Daoy (cell line): ENCODE measurements around the gene LIPC. TPM values are rescaled to one million over a fixed set of nuclear protein-coding genes. Genes with fewer than 3 reads are reported as not detected.

Source experiments
- DNase-seq: peaks from one replicate; pipeline ENCODE4 v3.0.0-alpha.2; 2015; ENCODE audit warnings: low read depth
- total RNA-seq: library from RNA; depleted of rRNA; stranded (reverse); fragments of >200 nt; shearing (Covaris generic); gene quantifications from 2 replicates; pipeline ENCODE4 v1.2.3, GENCODE V29; 2014

LIPC gene
- total RNA-seq, 1 experiment from 2014 or later, result 0.74 TPM

GRCh38 chr15:58436552-58436951, 4.8 kb downstream of the LIPC start:
- no peak for DNase-seq

DNA sequence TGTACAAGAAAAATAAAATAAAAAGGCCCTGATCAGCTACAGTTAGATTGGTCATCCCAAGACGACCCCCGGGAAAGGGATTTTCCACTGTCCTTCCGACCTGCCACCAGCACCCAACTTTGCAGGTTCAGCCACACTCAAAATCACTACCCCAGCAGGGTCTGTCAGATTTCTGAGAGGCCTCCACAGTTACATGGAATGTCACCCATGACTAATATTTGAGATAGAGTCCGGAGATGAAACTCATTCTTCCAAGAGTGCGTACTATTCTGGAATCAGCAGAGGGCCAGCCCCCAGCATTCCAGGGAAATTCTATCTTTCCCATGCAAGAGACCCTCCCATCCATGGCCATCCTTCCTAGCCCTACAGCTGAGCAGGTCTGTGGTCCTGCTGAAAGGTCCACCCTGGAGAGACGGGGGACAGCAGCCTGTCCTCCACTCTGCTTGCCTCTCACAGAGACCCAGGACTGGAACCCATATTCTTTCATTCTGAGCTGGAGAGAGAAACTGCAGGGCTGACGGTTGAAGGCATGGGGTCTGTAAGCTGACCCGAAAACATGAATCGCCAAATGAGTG, 5.8 kb downstream of the LIPC start:
- DNase-seq, result no peak

- DNase-seq, result no peak
Observed at GRCh38 chr15:58438111-58438510, 6.3 kb downstream of the LIPC start.

GRCh38 chr15:58438956-58439355, 7.2 kb downstream of the LIPC start:
- peak; percentile 69 for DNase-seq

- peak; percentile 77 for DNase-seq
Observed at GRCh38 chr15:58440158-58440910, 8.5 kb downstream of the LIPC start.

GRCh38 chr15:58440922-58441321, 9.1 kb downstream of the LIPC start:
- peak; percentile 41 for DNase-seq

DNA sequence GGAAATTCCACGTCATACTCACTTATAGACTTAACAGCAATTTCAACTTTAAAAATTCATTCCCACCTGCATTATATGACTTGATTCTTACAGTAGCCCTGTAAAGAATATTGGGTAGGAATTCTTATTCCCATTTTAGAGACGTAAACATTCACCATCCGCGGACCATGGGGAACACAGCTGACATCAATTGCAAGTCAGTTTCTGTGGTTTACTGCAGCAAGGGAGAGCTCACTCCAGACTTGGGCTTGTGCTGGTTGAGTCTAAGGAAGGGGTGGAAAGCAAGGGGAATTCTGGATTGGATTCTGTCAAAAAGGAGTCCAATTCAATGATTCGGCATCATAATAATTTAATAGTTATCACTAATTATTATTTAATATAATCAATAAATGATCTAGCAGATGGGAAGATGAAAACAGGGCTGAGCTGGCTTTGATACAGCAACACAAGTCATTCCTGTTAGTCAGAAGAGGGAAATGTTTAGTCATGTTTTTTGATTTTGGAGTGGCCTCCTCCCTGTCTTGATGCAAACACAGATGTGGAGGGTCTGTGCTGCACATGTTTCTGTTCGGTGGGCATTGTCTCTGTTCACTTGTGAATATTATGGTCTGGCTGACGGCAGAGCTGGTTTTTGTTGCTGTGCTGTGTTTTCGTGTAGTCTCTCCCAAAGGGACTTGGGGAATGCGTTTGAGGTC, 9.7 kb downstream of the LIPC start:
- DNase-seq, result peak; percentile 78

DNA sequence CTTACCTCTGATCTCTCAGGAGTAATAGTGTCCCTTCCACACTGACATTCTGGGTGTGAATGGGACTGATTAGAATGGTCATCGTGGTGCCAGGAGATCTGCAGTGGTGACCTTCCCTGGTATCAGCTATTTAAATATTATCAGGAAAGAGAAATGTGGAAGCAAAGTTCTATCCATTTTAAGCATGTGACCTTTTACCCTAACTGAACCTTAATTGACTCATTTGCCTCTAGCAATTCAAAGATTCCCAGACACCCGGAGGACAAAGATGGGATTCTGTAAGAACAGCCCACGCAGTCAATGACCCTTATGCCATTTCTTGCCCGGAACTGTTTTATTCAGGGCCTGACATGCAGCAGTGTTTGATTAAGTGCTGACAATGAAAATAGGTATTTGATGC, 10.3 kb downstream of the LIPC start:
- peak; percentile 54 for DNase-seq

- DNase-seq, result no peak
Observed at GRCh38 chr15:58443308-58443707, 11.5 kb downstream of the LIPC start.

GRCh38 chr15:58444056-58444455, 12.3 kb downstream of the LIPC start:
- no peak for DNase-seq

DNA sequence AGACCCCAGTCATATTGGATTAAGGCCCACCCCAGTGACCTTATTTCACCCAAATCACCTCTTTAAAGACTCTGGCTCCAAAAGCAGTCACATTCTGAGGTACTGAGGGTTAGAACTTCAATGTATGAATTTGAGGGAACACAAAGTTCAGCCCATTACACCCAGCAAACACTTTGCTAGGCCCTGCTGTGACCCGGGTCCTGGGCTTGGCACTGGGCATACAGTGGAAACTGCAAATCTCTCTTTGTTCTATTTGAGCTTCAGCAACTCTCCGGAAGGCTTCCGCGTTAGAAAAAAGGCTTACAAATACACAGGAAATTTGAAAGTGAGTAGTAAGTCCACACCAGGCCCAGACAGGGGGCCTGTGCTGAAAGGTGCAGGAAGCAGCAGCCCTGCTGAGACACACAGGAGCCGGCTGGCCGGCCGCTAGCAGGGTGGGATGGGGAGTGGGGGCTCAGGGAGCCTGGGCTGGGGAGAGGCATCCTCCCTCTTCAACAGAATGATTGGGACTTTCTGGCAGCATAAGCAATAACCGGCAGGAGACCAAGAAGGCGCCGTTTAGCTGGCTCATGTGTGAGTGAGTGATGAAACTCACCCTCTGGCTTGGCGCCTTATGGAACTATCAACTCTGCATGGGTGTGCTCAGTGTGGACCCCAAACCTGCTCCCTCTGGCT, 13.0 kb downstream of the LIPC start:
- DNase-seq, result no peak

- DNase-seq, result no peak
Observed at GRCh38 chr15:58445865-58446264, 14.1 kb downstream of the LIPC start.

DNA sequence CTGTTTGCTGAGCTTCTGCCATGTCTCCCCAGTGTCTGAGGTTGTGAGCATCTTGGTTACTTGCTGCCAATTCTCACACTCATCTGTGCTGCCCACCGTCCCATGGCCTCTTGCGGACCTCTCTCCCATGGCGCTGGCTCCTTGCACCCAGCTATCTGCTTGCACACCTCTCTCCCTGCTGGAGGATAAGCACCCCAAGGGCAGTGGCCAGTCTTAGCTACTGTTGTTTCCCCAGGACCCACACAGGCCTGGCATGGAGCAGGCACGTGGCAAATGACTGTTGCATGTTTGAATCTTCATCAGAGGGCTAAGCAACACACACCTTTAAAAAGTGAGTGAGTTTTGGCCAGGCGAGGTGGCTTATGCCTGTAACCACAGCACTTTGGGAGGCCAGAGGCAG, 14.7 kb downstream of the LIPC start:
- DNase-seq, result no peak

- peak; percentile 90 for DNase-seq
Observed at GRCh38 chr15:58447271-58448010, 15.7 kb downstream of the LIPC start.

DNA sequence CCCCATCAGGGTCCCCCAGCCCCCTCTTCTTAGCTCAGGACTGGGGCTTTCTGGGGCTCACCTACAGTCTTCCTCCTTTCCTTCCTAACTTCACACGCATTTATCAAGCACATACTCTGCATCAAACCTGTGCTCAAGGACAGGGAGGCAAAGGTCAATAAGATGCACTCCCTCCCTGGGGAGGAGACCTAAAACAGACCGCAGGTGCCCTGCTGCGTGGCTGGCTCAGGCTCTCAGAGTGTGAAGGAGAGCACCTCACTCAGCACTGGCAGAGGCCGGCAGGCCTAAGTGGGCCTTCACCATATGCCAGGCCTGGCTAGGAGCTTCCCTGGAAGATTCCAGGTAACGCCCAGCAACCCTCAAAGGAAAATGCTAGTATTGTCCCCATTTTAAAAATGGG, 16.5 kb downstream of the LIPC start:
- DNase-seq, result no peak

GRCh38 chr15:58448906-58449305, 17.1 kb downstream of the LIPC start:
- no peak for DNase-seq

DNA sequence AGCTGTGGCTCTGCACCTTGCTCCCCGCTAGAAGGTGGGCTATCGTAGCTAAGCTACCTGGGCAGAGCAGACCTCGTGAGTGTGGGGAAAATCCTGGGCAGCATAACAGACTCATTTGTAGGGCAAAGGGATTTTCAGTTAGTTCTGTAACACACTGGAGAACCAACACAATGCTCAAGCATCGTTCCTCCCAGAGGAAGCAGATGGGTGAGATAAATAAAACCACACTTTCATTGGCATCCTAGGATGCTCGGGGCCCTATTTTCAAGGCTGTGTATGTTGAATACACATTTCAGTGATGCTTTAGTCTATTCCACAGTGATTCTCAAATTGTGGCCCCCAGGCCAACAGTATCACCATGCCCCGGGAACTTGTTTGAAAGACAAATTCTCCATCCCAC, 20.0 kb downstream of the LIPC start:
- no peak for DNase-seq

DNA sequence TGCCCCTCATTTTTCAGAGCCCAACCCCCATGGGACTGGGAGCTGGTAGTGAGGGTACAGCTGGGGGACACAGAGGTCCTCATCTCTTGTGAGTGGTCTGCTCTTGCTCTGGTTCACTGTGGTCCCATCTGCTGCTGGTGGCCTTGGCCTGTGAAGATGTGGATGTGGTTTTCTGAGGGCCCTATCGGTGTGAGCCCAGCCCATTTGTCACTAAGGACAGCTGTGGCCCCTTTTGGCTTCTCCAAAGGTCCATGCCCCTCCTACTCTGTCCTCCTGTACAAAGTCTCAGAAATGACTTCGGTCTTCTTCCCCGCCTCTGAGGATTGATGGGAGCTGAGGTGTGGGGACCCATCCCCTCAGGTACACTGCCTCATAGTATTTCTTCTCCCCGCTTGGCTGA, 21.0 kb downstream of the LIPC start:
- DNase-seq, result no peak

DNA sequence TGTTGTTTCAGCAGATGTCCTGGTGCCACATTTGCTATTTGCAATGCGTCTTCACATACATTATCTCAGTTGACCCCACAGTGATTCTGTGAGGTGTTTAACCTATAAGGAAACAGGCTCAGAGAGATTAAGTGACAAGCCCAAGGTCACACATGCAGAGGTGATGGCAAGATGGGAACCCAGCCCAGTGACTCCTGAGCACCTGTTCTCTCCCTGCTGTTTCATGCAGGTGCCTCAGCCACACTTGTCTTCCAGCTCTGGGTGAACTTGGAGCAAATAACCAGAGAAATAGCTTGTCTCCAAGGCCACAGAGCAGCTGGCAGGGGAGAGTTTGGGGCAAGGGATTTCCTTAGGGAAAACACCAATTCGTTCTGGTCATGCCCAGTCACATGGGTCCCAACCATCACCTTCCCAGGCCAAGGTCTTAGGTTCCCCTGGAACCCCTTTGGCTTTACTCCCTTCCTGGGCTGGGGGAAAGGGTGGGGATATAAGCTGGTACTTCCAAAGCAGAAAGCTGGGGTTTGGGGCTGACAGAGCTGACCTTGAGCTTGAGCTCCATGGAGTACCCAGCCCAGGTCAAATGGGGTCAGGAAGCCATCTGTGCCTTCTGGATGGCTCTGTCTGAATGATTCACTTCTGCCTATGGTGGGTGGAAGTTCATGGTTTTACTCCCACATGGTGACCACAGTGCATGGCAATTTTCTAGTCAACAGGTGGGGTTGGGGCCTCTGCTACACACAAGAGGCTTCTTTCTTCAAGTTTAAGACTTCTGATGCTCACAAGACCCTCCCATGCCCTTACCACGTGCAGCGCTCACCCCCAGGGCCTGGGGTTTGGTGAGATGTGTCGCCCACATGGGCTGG, 22.4 kb downstream of the LIPC start:
- DNase-seq, result peak; percentile 52

DNA sequence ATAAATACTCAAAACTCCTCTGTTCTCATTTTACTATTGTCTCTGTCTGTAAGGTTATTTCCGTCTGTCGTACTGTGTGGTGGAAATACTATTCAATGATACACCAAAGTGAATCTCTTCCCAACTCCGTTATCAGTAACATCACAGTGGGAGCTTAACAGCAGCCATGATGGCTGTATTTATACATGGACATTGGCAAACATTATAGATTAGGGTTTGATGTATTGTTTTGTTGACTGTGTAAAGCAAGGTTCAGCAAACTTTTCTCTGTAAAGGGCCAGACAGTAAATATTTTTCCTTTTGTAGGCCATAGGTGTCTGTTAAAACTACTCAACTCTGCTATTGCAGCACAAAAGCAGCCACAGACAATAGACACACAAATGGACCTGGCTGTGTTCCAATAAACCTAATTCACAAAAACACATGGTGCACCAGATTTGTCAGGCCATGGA, 23.2 kb downstream of the LIPC start:
- DNase-seq, result no peak

- DNase-seq, result peak; percentile 87
Observed at GRCh38 chr15:58457466-58457965, 25.7 kb downstream of the LIPC start.
